GM19240 (cell line): ENCODE results near the gene DCTN1.

Experiments
- DNase-seq: peaks from one replicate; pipeline ENCODE4 v3.0.0; 2011; ENCODE audit warnings: low spot score; ENCODE audit not compliant: insufficient read length

The DCTN1 gene

GRCh38 chr2:74414441-74414840 lies 34.3 kb upstream of the DCTN1 start:
- DNase-seq = no peak

GRCh38 chr2:74413001-74413698 lies 33.0 kb upstream of the DCTN1 start:
- DNase-seq = no peak

GRCh38 chr2:74407682-74408081 lies 27.6 kb upstream of the DCTN1 start:
- no peak for DNase-seq

- no peak for DNase-seq
Observed at GRCh38 chr2:74406035-74406434, 25.9 kb upstream of the DCTN1 start.

- DNase-seq = no peak
Observed at GRCh38 chr2:74401891-74402290, 21.8 kb upstream of the DCTN1 start.

GRCh38 chr2:74399785-74400184 lies 19.7 kb upstream of the DCTN1 start:
- DNase-seq = no peak

GRCh38 chr2:74396149-74396548 lies 16.0 kb upstream of the DCTN1 start:
- DNase-seq = no peak

GRCh38 chr2:74393525-74393924 lies 13.4 kb upstream of the DCTN1 start:
- no peak for DNase-seq

GRCh38 chr2:74392449-74392743 lies 12.3 kb upstream of the DCTN1 start:
- no peak for DNase-seq

GRCh38 chr2:74391580-74392448 lies 11.7 kb upstream of the DCTN1 start:
- DNase-seq = peak; percentile 69

GRCh38 chr2:74391209-74391579 lies 11.1 kb upstream of the DCTN1 start:
- no peak for DNase-seq

GRCh38 chr2:74390606-74391005 lies 10.5 kb upstream of the DCTN1 start:
- no peak for DNase-seq

- no peak for DNase-seq
Observed at GRCh38 chr2:74387346-74387745, 7.2 kb upstream of the DCTN1 start.

GRCh38 chr2:74385396-74385795 lies 5.3 kb upstream of the DCTN1 start:
- no peak for DNase-seq

- DNase-seq = no peak
Observed at GRCh38 chr2:74384051-74384450, 3.9 kb upstream of the DCTN1 start.

- no peak for DNase-seq
Observed at GRCh38 chr2:74383254-74383653, 3.1 kb upstream of the DCTN1 start.

- DNase-seq = no peak
Observed at GRCh38 chr2:74381751-74382150, 1.6 kb upstream of the DCTN1 start.

- DNase-seq = no peak
Observed at GRCh38 chr2:74378007-74378406, 2.1 kb downstream of the DCTN1 start.

- no peak for DNase-seq
Observed at GRCh38 chr2:74375838-74376237, 4.3 kb downstream of the DCTN1 start.

- no peak for DNase-seq
Observed at GRCh38 chr2:74374509-74375205, 5.5 kb downstream of the DCTN1 start.

GRCh38 chr2:74373985-74374384 lies 6.1 kb downstream of the DCTN1 start:
- no peak for DNase-seq

- no peak for DNase-seq
Observed at GRCh38 chr2:74373221-74373676, 6.9 kb downstream of the DCTN1 start.
